ENCODE results near the gene EEF2. TPM values are rescaled to one million over a fixed set of nuclear protein-coding genes. Genes with fewer than 3 reads are reported as not detected.

EEF2 gene
- total RNA-seq, 2 experiments from 2014 or later: 2,756 to 2,866 TPM

DNA sequence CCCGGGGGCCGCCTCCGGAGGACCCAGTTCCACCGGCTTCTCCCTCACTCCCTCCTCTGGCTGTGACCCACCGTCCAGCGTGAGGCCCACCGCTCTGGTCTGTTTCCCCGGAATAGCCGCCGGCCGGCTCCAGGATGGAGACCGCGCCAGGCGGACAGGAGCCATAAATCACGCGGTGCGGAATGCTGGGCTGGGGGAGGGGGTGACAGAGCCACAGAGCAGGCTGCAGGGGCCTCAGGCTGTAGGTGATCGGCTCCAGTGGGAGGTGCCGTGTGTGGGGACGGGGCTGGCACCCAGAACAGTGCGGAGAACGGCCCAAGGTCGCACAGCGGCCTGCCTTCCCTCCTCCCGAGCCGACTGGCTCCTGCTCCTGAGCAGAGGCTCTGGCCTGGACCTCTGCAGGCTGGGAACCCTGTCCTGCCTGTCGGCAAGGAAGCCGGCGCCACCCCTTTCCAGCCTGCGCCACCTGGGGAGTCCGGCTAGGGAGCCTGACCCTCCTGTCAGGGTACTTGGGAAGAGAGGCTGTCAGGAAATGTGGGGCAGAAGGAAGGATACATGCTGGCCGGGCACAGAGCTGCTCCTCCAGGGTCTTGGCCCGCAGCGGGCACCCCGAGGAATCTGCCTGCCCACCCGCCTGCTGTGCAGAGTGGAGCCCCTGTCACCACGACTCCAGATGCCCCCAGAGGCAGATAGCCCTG is 30.6 kb upstream of the EEF2 start:
- peaks cover 34% of the 10 kb centered on the region for H3K36me3 Mint-ChIP-seq (ENCODE audit: low read depth)

DNA sequence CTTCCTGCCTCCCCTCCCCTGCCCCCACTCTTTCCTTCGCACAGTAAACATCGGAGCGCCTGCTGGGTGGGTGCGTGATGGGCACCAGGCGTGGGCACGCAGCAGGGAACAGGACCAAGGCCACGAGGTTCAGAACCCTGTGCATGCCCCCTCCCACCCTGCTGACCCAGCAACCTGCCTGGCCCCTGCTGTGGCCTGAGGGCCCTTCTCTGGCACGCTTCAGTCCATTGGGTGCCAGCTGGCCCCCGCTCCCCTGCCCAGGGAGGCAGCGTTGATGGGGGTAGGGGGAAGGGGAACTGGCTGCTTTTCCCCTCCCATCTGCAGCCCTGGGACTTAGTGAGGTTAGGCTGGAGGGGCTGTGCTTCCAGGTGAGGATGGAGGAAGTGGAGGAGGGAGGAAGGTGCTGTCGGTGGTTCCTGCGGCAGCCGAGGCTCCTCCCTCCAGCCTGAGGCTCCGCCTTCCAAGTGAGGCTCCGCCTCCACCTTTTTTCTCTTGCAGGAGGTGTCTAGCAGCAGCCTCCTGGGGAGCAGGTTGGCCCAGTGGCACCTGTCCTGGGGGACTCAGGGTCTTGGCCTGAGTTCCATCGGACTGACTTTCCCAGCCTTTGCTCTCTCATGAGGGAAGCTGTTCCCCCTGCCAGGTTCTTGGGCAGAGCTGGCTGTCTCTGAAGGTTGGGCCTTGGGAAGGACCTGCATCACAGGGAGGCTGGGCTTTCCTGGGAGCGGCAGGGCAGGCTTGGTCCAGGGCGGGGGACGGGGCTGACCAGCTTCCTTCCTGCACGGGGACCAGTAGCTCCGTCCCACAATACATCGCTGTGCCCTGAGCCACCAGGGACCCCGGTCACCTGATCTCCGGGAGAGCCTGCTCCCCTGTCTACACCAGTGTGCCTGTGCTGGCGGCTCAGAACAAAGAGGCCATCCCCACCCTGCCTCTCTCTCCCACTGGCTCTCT is 29.6 kb upstream of the EEF2 start:
- intact Hi-C loops (cut with DNase I, micrococcal nuclease): no loop called here
- CTCF ChIA-PET: no interaction called here
- Mint-ChIP-seq H3K27ac (no peak overlapping the region), H3K4me3 (no peak overlapping the region), H3K9me3 (no peaks in the 10 kb centered on the region), H3K27me3 (no peaks in the 10 kb centered on the region), H3K36me3 (ENCODE audit: low read depth) (peaks cover 26% of the 10 kb centered on the region), H3K4me1 (ENCODE audit: low read depth) (peaks cover 10% of the 10 kb centered on the region)
- H3K4me3 ChIP-seq (ENCODE audit: low read length): no peak overlapping the region
- TF ChIP-seq, protein P1, sequence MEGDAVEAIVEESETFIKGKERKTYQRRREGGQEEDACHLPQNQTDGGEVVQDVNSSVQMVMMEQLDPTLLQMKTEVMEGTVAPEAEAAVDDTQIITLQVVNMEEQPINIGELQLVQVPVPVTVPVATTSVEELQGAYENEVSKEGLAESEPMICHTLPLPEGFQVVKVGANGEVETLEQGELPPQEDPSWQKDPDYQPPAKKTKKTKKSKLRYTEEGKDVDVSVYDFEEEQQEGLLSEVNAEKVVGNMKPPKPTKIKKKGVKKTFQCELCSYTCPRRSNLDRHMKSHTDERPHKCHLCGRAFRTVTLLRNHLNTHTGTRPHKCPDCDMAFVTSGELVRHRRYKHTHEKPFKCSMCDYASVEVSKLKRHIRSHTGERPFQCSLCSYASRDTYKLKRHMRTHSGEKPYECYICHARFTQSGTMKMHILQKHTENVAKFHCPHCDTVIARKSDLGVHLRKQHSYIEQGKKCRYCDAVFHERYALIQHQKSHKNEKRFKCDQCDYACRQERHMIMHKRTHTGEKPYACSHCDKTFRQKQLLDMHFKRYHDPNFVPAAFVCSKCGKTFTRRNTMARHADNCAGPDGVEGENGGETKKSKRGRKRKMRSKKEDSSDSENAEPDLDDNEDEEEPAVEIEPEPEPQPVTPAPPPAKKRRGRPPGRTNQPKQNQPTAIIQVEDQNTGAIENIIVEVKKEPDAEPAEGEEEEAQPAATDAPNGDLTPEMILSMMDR (IDR thresholded peaks at IDR 0.05): no peak
- no peaks in the 10 kb centered on the region for H3K27me3 ChIP-seq (ENCODE audit: control insufficient read depth in 1 of 2, insufficient read depth in 2 of 2, low read length in 2 of 2)
- peak; percentile 74 for ATAC-seq (ENCODE audit: poor library complexity)
- H3K36me3 ChIP-seq (ENCODE audit: insufficient read depth, low read length): peaks cover 66% of the 10 kb centered on the region
- peaks cover 49% of the 10 kb centered on the region for H3K4me1 ChIP-seq (ENCODE audit: insufficient read depth, low read length)
- POLR2A ChIA-PET: interaction anchor here (1.0 kb wide), 1 partner anchor 100 kb away, joined by 3 read pairs; no protein-coding TSS in a partner anchor
- no peaks in the 10 kb centered on the region for H3K9me3 ChIP-seq (ENCODE audit: control insufficient read depth in 1 of 2, insufficient read depth in 1 of 2, low read length in 2 of 2)
- H3K27ac ChIP-seq (ENCODE audit: low read depth in 1 of 2, low read length in 2 of 2): no peak overlapping the region
- DNase-seq: peak; percentile 15 to 65 (median 32)

More for the DNA sequence above, 30.6 kb upstream of the EEF2 start:
- TF ChIP-seq, protein P1 (IDR thresholded peaks at IDR 0.05): no peak
- Mint-ChIP-seq H3K4me1 (ENCODE audit: low read depth) (peaks cover 10% of the 10 kb centered on the region), H3K9me3 (no peaks in the 10 kb centered on the region), H3K27ac (no peak overlapping the region), H3K27me3 (no peaks in the 10 kb centered on the region), H3K4me3 (no peak overlapping the region)
- no peaks in the 10 kb centered on the region for H3K27me3 ChIP-seq (ENCODE audit: control insufficient read depth in 1 of 2, insufficient read depth in 2 of 2, low read length in 2 of 2)
- no peak overlapping the region for H3K4me3 ChIP-seq (ENCODE audit: low read length)
- ATAC-seq (ENCODE audit: poor library complexity): no peak
- peaks cover 38% of the 10 kb centered on the region for H3K4me1 ChIP-seq (ENCODE audit: insufficient read depth, low read length)
- ChIA-PET POLR2A (interaction anchor here (1.0 kb wide), 1 partner anchor 99 kb away, joined by 3 read pairs; no protein-coding TSS in a partner anchor), CTCF (interaction anchor here (1.0 kb wide), 1 partner anchor 124 kb away, joined by 4 read pairs; no protein-coding TSS in a partner anchor)
- DNase-seq: peak in 1 of 14 experiments; percentile 18
- intact Hi-C loops (cut with DNase I, micrococcal nuclease): no loop called here
- H3K36me3 ChIP-seq (ENCODE audit: insufficient read depth, low read length): peaks cover 56% of the 10 kb centered on the region
- H3K27ac ChIP-seq (ENCODE audit: low read depth in 1 of 2, low read length in 2 of 2): no peak overlapping the region
- no peaks in the 10 kb centered on the region for H3K9me3 ChIP-seq (ENCODE audit: control insufficient read depth in 1 of 2, insufficient read depth in 1 of 2, low read length in 2 of 2)

DNA sequence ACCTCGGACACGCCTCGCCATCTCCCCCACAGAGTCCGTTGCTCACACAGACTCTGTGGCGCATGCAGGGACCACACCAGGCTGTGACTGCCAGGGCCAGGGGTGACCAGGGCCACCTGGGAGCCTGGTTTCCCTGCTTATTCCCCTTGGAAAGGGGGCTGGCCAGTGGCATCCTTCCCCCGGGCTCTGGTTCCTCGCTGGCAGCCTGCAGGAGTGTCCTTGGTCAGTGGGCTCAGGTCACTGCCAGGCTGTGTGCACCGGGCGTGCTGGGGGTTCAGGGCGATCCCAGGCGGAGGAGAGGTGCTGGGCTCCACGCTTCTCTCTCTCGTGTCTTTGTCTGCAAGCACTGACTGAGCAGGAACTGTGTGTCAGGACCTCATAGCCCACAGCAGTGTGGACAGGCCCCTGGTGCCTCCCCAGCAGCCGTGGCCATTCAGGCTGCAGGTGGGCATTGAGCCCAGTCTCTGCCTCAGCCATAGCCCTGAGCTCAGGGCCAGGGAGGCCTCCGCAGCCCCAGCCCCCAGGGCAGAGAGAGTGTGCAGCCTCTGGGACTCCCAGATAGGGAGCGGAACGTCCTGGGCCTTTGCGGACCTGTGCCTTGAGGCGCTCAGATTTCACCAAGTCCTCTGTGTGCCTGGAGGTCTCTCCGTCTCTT is 28.8 kb upstream of the EEF2 start:
- Mint-ChIP-seq H3K27me3 (no peaks in the 10 kb centered on the region), H3K4me1 (ENCODE audit: low read depth) (peaks cover 17% of the 10 kb centered on the region), H3K36me3 (ENCODE audit: low read depth) (peaks cover 26% of the 10 kb centered on the region), H3K9me3 (no peaks in the 10 kb centered on the region), H3K4me3 (no peak overlapping the region), H3K27ac (no peak overlapping the region)
- ATAC-seq (ENCODE audit: poor library complexity): no peak
- ChIA-PET POLR2A (no interaction called here), CTCF (no interaction called here)
- TF ChIP-seq, protein P1 (IDR thresholded peaks at IDR 0.05): no peak
- no peak overlapping the region for H3K4me3 ChIP-seq (ENCODE audit: low read length)
- no peaks in the 10 kb centered on the region for H3K27me3 ChIP-seq (ENCODE audit: control insufficient read depth in 1 of 2, insufficient read depth in 2 of 2, low read length in 2 of 2)
- H3K4me1 ChIP-seq (ENCODE audit: insufficient read depth, low read length): peaks cover 57% of the 10 kb centered on the region
- no peak overlapping the region for H3K27ac ChIP-seq (ENCODE audit: low read depth in 1 of 2, low read length in 2 of 2)
- intact Hi-C loops (cut with DNase I, micrococcal nuclease): no loop called here
- no peak for DNase-seq
- H3K36me3 ChIP-seq (ENCODE audit: insufficient read depth, low read length): peaks cover 64% of the 10 kb centered on the region
- no peaks in the 10 kb centered on the region for H3K9me3 ChIP-seq (ENCODE audit: control insufficient read depth in 1 of 2, insufficient read depth in 1 of 2, low read length in 2 of 2)

Measured in CD4-positive, alpha-beta T cell (primary cell).